NAMALWA (cell line): ENCODE measurements around the gene MERTK.

Experiments
- DNase-seq: peaks from one replicate; pipeline ENCODE4 v3.0.0-alpha.2; 2015; ENCODE audit warnings: low spot score

Gene MERTK

DNA sequence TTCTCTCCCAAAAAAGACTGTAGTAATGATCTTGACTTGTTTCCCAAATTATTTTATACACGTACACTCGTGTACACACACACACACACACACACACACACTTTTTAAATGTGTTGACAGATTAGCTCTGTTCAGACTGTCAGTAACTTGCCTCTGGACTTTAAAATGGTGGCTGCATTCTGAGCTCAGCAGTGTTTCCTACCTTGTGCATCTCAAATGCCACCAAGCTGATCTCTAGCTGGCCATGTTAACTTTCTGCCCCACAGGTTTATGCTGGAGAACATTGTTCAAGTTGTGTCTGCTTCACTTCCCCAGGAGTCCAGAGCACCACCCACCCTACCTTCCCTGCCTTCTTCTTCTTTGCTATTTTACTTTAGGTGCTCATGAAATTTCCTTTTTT, 83.3 kb downstream of the MERTK start:
- DNase-seq, result no peak

DNA sequence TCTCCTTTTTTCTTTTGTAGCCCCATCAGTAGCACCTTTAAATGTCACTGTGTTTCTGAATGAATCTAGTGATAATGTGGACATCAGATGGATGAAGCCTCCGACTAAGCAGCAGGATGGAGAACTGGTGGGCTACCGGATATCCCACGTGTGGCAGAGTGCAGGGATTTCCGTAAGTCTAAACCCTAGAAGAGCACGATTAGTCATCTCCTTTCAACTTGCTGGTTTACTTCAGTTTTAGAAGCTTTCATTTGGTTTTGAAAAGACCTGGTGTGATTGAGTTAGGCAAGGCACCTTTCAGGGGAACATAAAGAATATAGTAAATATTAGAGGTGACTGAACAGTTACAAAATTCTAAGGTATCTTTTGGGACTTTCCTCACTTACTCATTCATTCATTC, 84.4 kb downstream of the MERTK start:
- no peak for DNase-seq

GRCh38 chr2:111983478-111984212, 85.2 kb downstream of the MERTK start:
- DNase-seq, result no peak

DNA sequence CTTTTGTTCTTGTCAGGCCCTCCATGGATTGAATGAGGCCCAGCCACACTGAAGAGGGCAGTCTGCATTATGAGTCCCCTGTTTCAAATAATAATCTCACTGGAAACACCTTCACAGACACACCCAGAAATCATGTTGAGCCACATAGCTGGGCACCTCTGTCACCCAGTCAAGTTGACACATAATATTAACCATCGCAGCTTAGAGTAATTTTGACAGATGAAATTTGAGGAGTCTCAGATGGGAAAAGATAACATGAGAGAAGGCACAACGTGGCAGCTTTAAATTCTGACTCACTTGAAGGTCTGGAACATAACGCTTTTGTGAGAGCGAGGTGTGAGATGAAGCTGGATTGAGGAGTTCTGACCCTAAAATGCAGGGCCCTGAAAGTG, 85.8 kb downstream of the MERTK start:
- no peak for DNase-seq

DNA sequence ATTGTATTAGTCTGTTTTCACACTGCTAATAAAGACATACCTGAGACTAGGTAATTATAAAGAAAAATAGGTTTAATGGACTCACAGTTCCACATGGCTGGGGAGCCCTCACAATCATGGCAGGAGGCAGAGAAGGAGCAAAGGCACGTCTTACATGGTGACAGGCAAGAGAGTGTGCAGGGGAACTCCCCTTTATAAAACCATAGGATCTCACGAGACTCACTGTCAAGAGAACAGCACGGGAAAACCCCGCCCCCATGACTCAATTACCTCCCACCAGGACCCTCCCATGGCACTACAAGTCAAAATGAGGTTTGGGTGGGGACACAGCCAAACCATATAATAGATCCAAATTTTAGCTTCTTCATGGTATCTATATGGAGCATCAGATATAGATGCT, 87.1 kb downstream of the MERTK start:
- no peak for DNase-seq

- DNase-seq, result no peak
These were observed 87.9 kb downstream of the MERTK start for GRCh38 chr2:111986116-111986900.

DNA sequence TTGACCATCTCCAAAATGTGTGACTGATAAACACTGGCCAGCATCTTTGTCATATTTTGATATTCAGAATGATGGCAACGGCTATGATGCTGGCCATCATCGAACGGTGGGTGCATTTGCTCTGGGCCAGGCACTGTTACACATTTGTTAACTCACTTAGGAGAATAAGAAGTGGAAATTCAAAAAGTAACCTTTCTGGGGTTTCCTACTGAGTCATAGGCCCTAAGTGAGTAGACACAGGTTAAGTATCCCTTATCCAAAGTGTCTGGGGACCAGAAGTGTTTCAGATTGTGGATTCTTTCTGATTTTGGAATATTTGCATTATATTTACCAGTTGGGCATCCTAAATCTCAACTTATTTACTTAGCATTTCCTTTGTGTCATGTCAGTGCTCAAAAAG, 92.0 kb downstream of the MERTK start:
- no peak for DNase-seq

- no peak for DNase-seq
These were observed 92.4 kb downstream of the MERTK start for GRCh38 chr2:111990856-111991255.

DNA sequence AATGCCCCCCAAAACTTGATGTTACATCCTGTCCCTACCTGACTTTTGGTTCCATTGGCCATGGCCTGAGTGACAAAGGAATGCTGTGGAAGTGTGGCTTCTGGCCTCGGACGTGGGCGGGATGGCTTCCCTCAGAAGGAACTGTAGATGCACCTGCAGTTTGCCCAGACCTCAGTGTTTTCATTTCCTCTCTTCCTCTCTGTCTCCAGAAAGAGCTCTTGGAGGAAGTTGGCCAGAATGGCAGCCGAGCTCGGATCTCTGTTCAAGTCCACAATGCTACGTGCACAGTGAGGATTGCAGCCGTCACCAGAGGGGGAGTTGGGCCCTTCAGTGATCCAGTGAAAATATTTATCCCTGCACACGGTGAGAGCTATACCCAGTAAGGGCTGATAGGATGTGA, 95.6 kb downstream of the MERTK start:
- no peak for DNase-seq

DNA sequence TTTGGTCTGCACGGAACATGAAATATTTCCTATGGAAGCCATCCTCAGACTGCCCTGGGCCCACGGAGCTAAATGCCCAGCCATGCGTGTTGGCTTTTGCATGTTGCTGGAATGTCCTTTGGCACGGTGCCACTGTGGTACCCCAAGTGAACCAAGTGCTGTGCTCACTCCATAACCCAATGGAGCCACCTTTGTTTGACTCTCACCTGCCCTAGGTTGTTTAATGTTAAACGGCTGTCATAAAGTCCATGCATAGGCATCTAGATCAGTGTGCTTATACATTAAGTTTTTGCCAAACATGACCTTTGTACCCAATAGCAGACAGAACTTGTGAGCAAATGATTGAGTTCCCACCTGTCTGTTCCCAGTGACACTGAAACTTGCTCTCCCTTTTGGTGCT, 96.7 kb downstream of the MERTK start:
- DNase-seq, result no peak

- no peak for DNase-seq
These were observed 101.4 kb downstream of the MERTK start for GRCh38 chr2:111999809-112000208.

DNA sequence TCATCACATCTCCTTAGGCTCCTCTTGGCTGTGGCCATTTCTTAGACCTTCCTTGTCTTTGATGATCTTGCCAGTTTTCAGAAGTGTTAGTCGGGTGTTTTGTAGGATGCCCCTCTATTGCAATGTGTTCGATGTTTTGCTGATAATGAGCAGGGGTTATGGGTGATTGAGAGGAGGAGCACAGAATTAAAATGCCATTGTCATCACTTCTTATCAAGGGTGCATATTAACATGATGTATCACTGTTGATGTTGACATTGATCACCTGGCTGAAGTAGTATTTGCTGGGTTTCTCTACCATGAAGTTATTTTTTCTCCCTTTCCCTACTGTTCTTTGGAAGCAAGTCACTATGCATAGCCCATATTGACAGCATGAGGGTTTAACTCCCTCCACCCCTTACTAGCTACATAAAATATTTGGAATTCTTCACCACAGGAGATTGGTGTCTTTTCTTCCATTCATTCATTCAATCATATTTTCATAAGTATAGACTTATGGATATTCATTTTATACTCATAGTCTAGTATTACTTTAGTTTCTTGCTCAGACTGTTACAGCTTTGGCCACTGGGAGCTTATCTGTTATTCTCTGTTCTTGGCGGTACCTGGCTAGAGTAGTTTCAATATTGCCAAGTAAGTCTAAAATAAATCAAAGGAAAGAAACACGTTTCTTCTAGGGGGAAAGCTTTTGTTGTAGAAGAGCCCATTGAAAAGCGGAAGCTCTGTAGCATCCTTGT, 102.2 kb downstream of the MERTK start:
- no peak for DNase-seq

DNA sequence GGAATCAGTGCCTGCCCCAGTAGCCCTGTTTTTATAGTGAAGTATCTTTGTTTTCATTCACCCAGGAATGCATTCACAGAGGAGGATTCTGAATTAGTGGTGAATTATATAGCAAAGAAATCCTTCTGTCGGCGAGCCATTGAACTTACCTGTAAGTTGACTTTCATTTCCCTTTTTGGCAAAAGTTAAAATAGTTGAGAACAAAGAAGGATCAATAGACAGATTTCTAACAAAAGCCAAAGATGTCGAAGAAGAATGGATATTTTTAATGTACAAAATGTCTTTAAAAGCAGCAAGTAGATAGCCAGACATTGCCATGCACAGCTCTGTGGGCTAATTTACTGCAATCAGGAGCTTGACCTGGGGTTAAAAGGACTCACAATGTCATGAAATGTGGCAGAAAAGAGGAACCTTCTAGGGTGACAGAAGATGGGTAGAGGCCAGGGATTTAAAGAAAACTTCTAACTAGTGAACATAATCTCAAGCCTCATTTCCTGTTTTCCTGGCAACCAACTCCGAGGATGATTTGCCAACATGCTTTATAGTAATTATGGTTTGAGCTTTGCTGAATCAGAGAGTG, 102.8 kb downstream of the MERTK start:
- DNase-seq, result peak; percentile 22

GRCh38 chr2:112001942-112002341, 103.5 kb downstream of the MERTK start:
- no peak for DNase-seq

- no peak for DNase-seq
These were observed 105.3 kb downstream of the MERTK start for GRCh38 chr2:112003576-112004252.

DNA sequence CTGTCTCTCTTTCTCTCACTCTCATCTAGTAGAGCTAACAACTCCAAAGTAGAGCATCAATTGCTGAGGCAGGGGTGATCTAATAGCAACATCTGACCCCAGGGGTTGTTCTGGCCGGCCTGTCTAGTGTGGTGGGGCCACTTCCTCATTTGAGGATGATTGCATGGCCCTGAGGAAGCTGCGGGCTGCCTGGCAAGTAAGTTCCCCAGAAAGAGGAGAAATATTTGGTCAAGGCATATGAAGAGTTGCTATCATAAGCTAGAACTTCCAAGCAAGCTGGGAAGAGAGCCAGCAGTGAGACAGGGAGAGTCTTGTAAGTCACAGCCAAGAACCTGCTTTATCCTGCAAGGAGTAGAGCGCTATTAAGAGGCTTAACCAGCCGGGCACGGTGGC, 105.8 kb downstream of the MERTK start:
- peak; percentile 10 for DNase-seq

DNA sequence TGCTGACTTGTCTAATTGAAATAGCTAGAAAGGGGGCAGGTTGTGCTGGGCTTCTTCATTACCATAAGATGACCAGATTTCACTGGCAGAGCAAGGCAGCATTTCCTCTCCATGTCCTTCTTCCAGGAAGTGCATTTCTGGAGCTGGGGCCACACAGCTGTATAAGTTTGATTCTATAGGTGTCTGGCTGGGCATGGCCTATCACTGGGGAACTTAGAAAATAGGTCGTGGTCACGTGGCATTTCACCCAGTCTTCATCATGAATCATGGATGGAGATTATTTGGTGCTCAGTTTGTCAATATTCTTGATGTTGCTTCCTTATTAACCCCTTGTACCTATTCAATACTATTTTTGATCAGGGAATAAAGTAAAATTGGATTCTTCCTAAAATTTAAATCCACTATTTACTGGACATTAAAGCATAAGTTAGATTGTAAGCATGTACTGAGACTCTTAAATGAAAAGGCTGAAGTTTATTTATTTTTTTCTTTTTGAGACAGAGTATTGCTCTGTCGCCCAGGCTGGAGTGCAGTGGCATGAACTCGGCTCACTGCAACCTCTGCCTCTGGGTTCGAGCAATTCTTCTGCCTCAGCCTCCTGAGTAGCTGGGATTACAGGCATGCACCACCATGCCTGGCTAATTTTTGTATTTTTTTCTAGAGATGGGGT, 107.1 kb downstream of the MERTK start:
- DNase-seq, result no peak

DNA sequence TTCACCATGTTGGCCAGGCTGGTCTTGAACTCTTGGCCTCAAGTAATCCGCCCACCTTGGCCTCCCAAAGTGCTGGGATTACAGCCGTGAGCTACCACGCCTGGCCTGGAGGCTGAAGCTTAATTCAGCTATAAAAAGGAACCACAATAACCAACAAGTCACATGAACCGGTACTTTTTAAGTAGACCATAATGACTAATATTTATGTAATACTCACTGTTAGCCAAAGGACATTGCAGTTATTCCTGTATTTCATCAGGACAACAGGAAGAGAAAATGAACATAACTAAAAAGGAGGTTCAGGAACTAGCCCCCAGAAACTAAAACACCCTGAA, 107.6 kb downstream of the MERTK start:
- no peak for DNase-seq

DNA sequence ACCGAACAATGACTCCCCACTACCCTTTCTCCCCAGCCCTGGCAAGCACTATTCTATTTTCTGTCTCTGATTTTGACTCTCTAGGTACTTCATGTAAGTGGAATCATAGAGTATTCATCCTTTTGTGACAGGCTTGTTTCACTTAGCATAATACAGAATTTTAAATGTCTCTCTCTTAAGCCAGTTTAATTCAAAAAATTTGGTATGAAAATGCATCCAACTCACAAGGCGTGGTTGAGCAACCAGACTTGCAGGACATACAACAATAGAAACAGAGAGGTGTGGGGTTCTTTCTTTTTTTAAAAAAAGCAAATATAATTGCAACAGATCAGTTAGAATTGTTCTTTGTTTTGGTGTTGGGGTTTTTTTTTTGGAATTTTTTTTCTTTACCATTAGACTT, 109.1 kb downstream of the MERTK start:
- no peak for DNase-seq

DNA sequence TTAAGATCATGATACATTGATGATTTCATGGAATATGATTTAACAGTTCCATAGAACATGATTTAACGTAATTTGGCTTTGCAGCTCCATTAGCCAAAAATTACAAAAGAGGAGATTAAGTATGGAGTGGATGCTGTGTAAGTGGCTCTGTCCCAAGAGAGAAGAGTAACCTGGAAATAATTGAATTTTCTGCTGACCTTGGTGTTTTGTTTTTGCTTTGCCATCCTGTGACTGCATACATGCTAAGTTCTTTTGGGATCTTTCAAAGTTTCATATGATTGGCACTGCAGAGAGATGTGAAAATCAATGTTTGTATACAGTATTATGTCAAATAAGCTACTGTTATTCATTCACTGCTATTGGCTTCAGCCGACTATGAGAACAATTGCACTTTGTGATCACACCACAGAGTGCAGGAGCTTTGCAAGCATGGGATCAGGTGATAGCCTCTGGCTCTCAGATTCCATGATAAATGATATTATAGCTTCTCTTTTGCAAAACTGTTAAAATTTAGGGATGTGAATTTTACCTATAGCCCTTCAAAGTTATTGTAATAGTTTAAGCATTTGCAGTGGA, 110.6 kb downstream of the MERTK start:
- DNase-seq, result no peak

DNA sequence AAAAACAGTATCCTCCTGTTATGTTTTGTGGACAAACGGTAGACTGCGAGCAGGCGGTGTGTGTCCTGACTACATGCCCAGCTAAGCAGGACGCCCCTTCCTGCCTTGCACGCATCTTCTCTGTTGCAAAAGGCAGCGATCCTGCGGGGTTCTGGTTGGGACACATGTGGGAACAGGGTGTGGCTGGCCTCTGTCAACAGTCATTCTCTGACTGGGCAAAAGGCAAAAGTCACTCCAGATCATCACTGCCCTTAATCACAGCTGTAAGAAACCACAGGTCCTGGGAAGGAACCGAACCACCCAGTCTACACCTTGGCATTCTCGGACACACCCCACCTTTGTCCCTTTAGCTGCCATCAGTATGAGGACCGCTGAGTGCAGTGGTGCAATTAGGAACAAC, 112.3 kb downstream of the MERTK start:
- DNase-seq, result no peak
